ENCODE measurements around the gene JMJD6.

JMJD6 gene

GRCh38 chr17:76679239-76679638, 47.2 kb downstream of the JMJD6 start:
- DNase-seq (ENCODE audit: low read depth in 2 of 2) = no peak

- DNase-seq (ENCODE audit: low read depth in 2 of 2) = no peak
Observed at GRCh38 chr17:76678330-76678729, 48.1 kb downstream of the JMJD6 start.

GRCh38 chr17:76677406-76677805, 49.0 kb downstream of the JMJD6 start:
- DNase-seq (ENCODE audit: low read depth in 2 of 2) = no peak

GRCh38 chr17:76676629-76677028, 49.8 kb downstream of the JMJD6 start:
- no peak for DNase-seq (ENCODE audit: low read depth in 2 of 2)

GRCh38 chr17:76675648-76676047, 50.8 kb downstream of the JMJD6 start:
- no peak for DNase-seq (ENCODE audit: low read depth in 2 of 2)

GRCh38 chr17:76674600-76674999, 51.8 kb downstream of the JMJD6 start:
- no peak for DNase-seq (ENCODE audit: low read depth in 2 of 2)

GRCh38 chr17:76673729-76674128, 52.7 kb downstream of the JMJD6 start:
- no peak for DNase-seq (ENCODE audit: low read depth in 2 of 2)

- DNase-seq (ENCODE audit: low read depth in 2 of 2) = no peak
Observed at GRCh38 chr17:76672892-76673291, 53.5 kb downstream of the JMJD6 start.

- DNase-seq (ENCODE audit: low read depth in 2 of 2) = no peak
Observed at GRCh38 chr17:76672270-76672851, 54.0 kb downstream of the JMJD6 start.

- DNase-seq (ENCODE audit: low read depth in 2 of 2) = no peak
Observed at GRCh38 chr17:76671912-76672262, 54.5 kb downstream of the JMJD6 start.

- peak; percentile 96 to 97 for DNase-seq (ENCODE audit: low read depth in 2 of 2)
Observed at GRCh38 chr17:76671123-76671911, 55.1 kb downstream of the JMJD6 start.

GRCh38 chr17:76670718-76671122, 55.7 kb downstream of the JMJD6 start:
- no peak for DNase-seq (ENCODE audit: low read depth in 2 of 2)

- DNase-seq (ENCODE audit: low read depth in 2 of 2) = no peak
Observed at GRCh38 chr17:76670020-76670717, 56.2 kb downstream of the JMJD6 start.
